CD14-positive monocyte (primary cell): ENCODE measurements around the gene ANTKMT. TPM values are rescaled to one million over a fixed set of nuclear protein-coding genes. Genes with fewer than 3 reads are reported as not detected.

ENCODE experiments used
- DNase-seq, 3 donors: peaks; one replicate each; pipeline ENCODE4 v3.0.0-alpha.2; 2011 to 2022
- H2AFZ ChIP-seq: 2 replicates; pipeline ENCODE4 v1.6.0; 2012; ENCODE audit warnings: mild to moderate bottlenecking, low read depth, low read length, inconsistent platforms; ENCODE audit not compliant: insufficient read depth, poor library complexity, severe bottlenecking
- H3K27ac ChIP-seq, 2 donors: 1 replicate in 1 of 2; 2 replicates in 1 of 2; pipeline ENCODE4 v1.5.1; 2012 to 2013; ENCODE audit warnings: low read length in 2 of 2, control low read depth in 1 of 2, inconsistent platforms in 1 of 2, low read depth in 1 of 2, mild to moderate bottlenecking in 1 of 2
- H3K27me3 ChIP-seq, 2 donors: one replicate each; pipeline versions ENCODE4 v1.6.0 to v1.6.1; 2011 to 2013; ENCODE audit warnings: low read length in 2 of 2; ENCODE audit not compliant: control insufficient read depth in 2 of 2, insufficient read depth in 2 of 2
- H3K36me3 ChIP-seq, 2 donors: replicated peaks in 1 of 2; 1 replicate in 1 of 2; 2 replicates in 1 of 2; pipeline versions ENCODE4 v1.5.1 to v1.6.1; 2012 to 2013; ENCODE audit warnings: low read length in 2 of 2, control low read depth in 1 of 2, inconsistent platforms in 1 of 2, mild to moderate bottlenecking in 1 of 2; ENCODE audit not compliant: insufficient read depth in 2 of 2, control insufficient read depth in 1 of 2
- H3K4me1 ChIP-seq, 2 donors: 1 replicate in 1 of 2; 2 replicates in 1 of 2; pipeline versions ENCODE4 v1.5.1 to v1.6.1; 2012 to 2013; ENCODE audit warnings: low read length in 2 of 2, control low read depth in 1 of 2, inconsistent platforms in 1 of 2, mild to moderate bottlenecking in 1 of 2, moderate library complexity in 1 of 2; ENCODE audit not compliant: insufficient read depth in 2 of 2, control insufficient read depth in 1 of 2
- H3K4me2 ChIP-seq: replicated peaks from 2 replicates; pipeline ENCODE3; 2012; ENCODE audit warnings: low read length, moderate library complexity, mild to moderate bottlenecking; ENCODE audit not compliant: poor library complexity, severe bottlenecking; ENCODE audit errors: extremely low read depth
- H3K4me3 ChIP-seq, 3 experiments: fragments of 200-600 bp in 1 of 3; sonication (generic) in 1 of 3; replicated peaks in 1 of 3; 1 replicate in 2 of 3; 2 replicates in 1 of 3; pipeline ENCODE4 v1.5.1; 2011 to 2013; ENCODE audit warnings: low read length in 3 of 3, mild to moderate bottlenecking in 3 of 3, control low read depth in 2 of 3, low read depth in 2 of 3, inconsistent platforms in 1 of 3, moderate library complexity in 1 of 3
- H3K79me2 ChIP-seq: 2 replicates; pipeline ENCODE4 v1.6.0; 2012; ENCODE audit warnings: mild to moderate bottlenecking, control low read depth, inconsistent platforms, low read length, moderate library complexity; ENCODE audit not compliant: insufficient read depth
- H3K9ac ChIP-seq: 2 replicates; pipeline ENCODE4 v1.6.0; 2017; ENCODE audit warnings: low read length, mild to moderate bottlenecking; ENCODE audit not compliant: insufficient read depth, poor library complexity, severe bottlenecking
- H3K9me3 ChIP-seq, 2 donors: replicated peaks in 1 of 2; 1 replicate in 1 of 2; 2 replicates in 1 of 2; pipeline versions ENCODE4 v1.5.1 to v1.6.1; 2012 to 2013; ENCODE audit warnings: low read length in 2 of 2, control low read depth in 1 of 2; ENCODE audit not compliant: control insufficient read depth in 1 of 2, insufficient read depth in 1 of 2
- H4K20me1 ChIP-seq: 2 replicates; pipeline ENCODE4 v1.6.0; 2012; ENCODE audit warnings: mild to moderate bottlenecking, low read length, control low read depth, moderate library complexity; ENCODE audit not compliant: insufficient read depth
- H3K27ac Mint-ChIP-seq, 7 donors: one replicate each; pipeline ENCODE4 v1.8.0; 2020; ENCODE audit warnings: mild to moderate bottlenecking in 7 of 7, mixed read lengths in 7 of 7, moderate library complexity in 6 of 7, inconsistent platforms in 2 of 7
- H3K27me3 Mint-ChIP-seq, 3 donors: one replicate each; pipeline ENCODE4 v1.8.0; 2021 to 2022; ENCODE audit warnings: low read depth in 3 of 3, mild to moderate bottlenecking in 3 of 3, mixed read lengths in 3 of 3, moderate library complexity in 3 of 3, inconsistent platforms in 1 of 3
- H3K36me3 Mint-ChIP-seq, 2 donors: one replicate each; pipeline ENCODE4 v1.8.0; 2020; ENCODE audit warnings: mixed read lengths in 2 of 2, inconsistent platforms in 1 of 2, mild to moderate bottlenecking in 1 of 2
- H3K4me1 Mint-ChIP-seq: one replicate; pipeline ENCODE4 v1.8.0; 2020; ENCODE audit warnings: mild to moderate bottlenecking, mixed read lengths
- H3K4me3 Mint-ChIP-seq, 2 donors: one replicate each; pipeline ENCODE4 v1.8.0; 2020; ENCODE audit warnings: mild to moderate bottlenecking in 2 of 2, mixed read lengths in 2 of 2, moderate library complexity in 1 of 2
- H3K9me3 Mint-ChIP-seq, 7 donors: one replicate each; pipeline ENCODE4 v1.8.0; 2020 to 2022; ENCODE audit warnings: mixed read lengths in 7 of 7, mild to moderate bottlenecking in 6 of 7, moderate library complexity in 6 of 7, inconsistent platforms in 2 of 7
- CTCF ChIP-seq: fragments of 200-600 bp; IDR thresholded peaks from one replicate; pipeline ENCODE4 v1.8.0; 2022; ENCODE audit warnings: antibody characterized with exemption, mild to moderate bottlenecking
- WGBS: methylation state at CpG from one replicate; pipeline ENCODE4 v1.1.5; 2013; ENCODE audit warnings: missing lambda C conversion rate; ENCODE audit not compliant: insufficient coverage; 5-methylcytosine and 5-hydroxymethylcytosine counted together
- intact Hi-C, 2 donors: fragments of 100-400 bp; cut with micrococcal nuclease; formaldehyde crosslinking; loops; one replicate each; pipeline versions ENCODE4 v1.15.0 to v1.15.1; 2023
- polyA plus RNA-seq, 3 donors: library from polyadenylated mRNA; depleted of rRNA in 1 of 3; unstranded in 2 of 3; stranded (reverse) in 1 of 3; fragments of 300-500 nt in 2 of 3; fragments of >200 nt in 1 of 3; fragmentation: Illumina TruSeq in 2 of 3; gene quantifications; 1 replicate in 2 of 3; 2 replicates in 1 of 3; pipeline ENCODE4 v1.2.3, GENCODE V29; 2012 to 2021

ANTKMT gene
- polyA plus RNA-seq, 3 donors, result 21.5 to 56.3 (median 34.4) TPM

GRCh38 chr16:732936-733335, 12.0 kb downstream of the ANTKMT start:
- no peaks in the 10 kb centered on the region for H3K9me3 Mint-ChIP-seq
- no peak overlapping the region for H3K4me3 ChIP-seq
- WGBS, result 91% methylated on average over 11 of the region's 13 CpGs
- H3K4me2 ChIP-seq, result no peak overlapping the region
- no peak overlapping the region for H3K9ac ChIP-seq
- no peak for TF ChIP-seq CTCF
- no peaks in the 10 kb centered on the region for H3K79me2 ChIP-seq
- H3K4me3 Mint-ChIP-seq, result no peak overlapping the region
- H3K27me3 ChIP-seq, result peaks cover 0 to 7% of the 10 kb centered on the region in 2 donors
- peaks cover 57 to 79% of the 10 kb centered on the region in 2 donors for H3K36me3 ChIP-seq
- H3K27me3 Mint-ChIP-seq, result peaks cover 4 to 18% (median 5%) of the 10 kb centered on the region in 3 donors
- intact Hi-C loops, result no loop called here
- no peak overlapping the region for H3K27ac ChIP-seq
- peaks cover 3% of the 10 kb centered on the region for H3K4me1 Mint-ChIP-seq
- H3K4me1 ChIP-seq, result peaks cover 4 to 7% of the 10 kb centered on the region in 2 donors
- H4K20me1 ChIP-seq, result no peaks in the 10 kb centered on the region
- peaks cover 51 to 67% of the 10 kb centered on the region in 2 donors for H3K36me3 Mint-ChIP-seq
- no peak overlapping the region for H2AFZ ChIP-seq
- DNase-seq, result no peak
- H3K9me3 ChIP-seq, result no peaks in the 10 kb centered on the region
- no peak overlapping the region for H3K27ac Mint-ChIP-seq

DNA sequence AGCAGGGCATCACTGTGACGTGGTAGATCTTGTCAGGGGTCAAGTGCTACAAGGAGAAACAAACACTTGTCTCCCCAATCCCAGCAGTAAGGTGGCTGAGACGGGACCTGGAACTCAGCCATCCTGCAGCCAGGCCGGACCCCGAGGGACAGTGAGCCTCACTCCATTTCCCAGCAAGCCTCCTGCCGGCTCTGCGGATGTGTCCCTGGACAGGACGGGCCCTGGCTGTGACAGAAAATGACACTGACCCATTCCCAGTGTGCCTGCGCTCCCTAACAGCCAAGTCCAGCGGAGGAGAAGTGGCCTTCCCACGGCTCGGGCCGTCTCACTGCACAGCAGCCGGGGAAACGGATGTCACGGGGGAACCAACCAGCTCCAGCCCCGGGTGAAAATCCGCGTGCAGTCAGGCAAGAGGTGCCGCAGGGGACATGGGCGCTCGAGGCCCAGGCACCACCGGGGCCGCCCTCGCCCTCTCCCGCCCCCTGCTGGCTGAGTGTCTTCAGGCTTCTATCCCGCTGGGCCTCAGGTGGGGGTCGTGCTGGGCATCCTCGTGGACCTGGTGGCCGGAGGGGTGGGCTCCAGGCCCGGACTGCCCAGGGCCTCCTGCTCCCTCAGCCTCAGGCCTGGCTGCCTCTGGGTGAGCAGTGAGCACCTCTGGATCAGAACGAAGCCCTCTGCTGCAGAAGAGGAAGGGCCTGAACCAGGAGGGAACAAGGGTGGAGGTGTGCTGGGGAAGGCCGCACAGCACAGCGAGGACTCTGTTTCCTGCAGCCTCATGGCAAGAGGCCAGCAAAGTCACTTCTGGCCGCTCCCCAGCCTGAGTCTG, 12.6 kb downstream of the ANTKMT start:
- Mint-ChIP-seq H3K27ac (no peak overlapping the region), H3K4me1 (peaks cover 2% of the 10 kb centered on the region), H3K9me3 (no peaks in the 10 kb centered on the region), H3K4me3 (no peak overlapping the region), H3K36me3 (peaks cover 53 to 73% of the 10 kb centered on the region in 2 donors), H3K27me3 (peaks cover 3 to 12% (median 4%) of the 10 kb centered on the region in 3 donors)
- Histone ChIP-seq H3K9ac (no peak overlapping the region), H3K4me2 (no peak overlapping the region), H3K36me3 (peaks cover 58 to 82% of the 10 kb centered on the region in 2 donors), H3K27me3 (peaks cover 0 to 5% of the 10 kb centered on the region in 2 donors), H3K27ac (no peak overlapping the region), H3K4me1 (peaks cover 1 to 2% of the 10 kb centered on the region in 2 donors), H2AFZ (no peak overlapping the region), H3K9me3 (no peaks in the 10 kb centered on the region), H3K79me2 (no peaks in the 10 kb centered on the region), H3K4me3 (no peak overlapping the region), H4K20me1 (no peaks in the 10 kb centered on the region)
- intact Hi-C loops, result no loop called here
- no peak for TF ChIP-seq CTCF
- no peak for DNase-seq
- 93% methylated on average over 30 of the region's 34 CpGs for WGBS
